ENCODE results near the gene SRPK3.

DNA sequence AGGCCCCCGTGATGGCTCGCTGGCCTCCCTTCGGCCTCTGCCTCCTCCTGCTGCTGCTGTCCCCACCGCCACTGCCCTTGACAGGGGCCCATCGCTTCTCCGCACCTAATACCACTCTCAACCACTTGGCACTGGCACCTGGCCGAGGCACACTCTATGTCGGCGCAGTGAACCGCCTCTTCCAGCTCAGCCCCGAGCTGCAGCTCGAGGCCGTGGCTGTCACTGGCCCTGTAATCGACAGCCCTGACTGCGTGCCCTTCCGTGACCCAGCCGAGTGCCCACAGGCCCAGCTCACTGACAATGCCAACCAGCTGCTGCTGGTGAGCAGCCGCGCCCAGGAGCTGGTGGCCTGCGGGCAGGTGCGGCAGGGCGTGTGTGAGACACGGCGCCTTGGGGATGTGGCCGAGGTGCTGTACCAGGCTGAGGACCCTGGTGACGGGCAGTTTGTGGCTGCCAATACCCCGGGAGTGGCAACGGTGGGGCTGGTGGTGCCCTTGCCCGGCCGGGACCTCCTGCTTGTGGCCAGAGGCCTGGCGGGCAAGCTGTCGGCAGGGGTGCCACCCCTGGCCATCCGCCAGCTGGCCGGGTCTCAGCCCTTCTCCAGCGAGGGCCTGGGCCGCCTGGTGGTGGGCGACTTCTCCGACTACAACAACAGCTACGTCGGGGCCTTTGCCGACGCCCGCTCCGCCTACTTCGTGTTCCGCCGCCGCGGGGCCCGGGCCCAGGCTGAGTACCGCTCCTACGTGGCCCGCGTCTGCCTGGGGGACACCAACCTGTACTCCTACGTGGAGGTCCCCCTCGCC, 13.8 kb upstream of the SRPK3 start:
- TF ChIP-seq, protein P1, sequence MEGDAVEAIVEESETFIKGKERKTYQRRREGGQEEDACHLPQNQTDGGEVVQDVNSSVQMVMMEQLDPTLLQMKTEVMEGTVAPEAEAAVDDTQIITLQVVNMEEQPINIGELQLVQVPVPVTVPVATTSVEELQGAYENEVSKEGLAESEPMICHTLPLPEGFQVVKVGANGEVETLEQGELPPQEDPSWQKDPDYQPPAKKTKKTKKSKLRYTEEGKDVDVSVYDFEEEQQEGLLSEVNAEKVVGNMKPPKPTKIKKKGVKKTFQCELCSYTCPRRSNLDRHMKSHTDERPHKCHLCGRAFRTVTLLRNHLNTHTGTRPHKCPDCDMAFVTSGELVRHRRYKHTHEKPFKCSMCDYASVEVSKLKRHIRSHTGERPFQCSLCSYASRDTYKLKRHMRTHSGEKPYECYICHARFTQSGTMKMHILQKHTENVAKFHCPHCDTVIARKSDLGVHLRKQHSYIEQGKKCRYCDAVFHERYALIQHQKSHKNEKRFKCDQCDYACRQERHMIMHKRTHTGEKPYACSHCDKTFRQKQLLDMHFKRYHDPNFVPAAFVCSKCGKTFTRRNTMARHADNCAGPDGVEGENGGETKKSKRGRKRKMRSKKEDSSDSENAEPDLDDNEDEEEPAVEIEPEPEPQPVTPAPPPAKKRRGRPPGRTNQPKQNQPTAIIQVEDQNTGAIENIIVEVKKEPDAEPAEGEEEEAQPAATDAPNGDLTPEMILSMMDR (IDR thresholded peaks at IDR 0.05; ENCODE audit: borderline replicate concordance, extremely low read depth, low read length, poor library complexity, severe bottlenecking): no peak
- TF ChIP-seq EZH2 (IDR thresholded peaks at IDR 0.05; ENCODE audit: borderline replicate concordance, low read depth, low read length, severe bottlenecking): no peak
